Keratinocyte (primary cell): ENCODE measurements around the gene TRPM1. TPM values are rescaled to one million over a fixed set of nuclear protein-coding genes. Genes with fewer than 3 reads are reported as not detected.
A peak's percentile ranks its signal among the peaks of the same experiment; 100 is the strongest.

Source experiments
- DNase-seq: peaks from one replicate; pipeline ENCODE4 v3.0.0-alpha.2; 2011; ENCODE audit warnings: low read depth, missing footprints, low spot score
- FAIRE-seq: peaks from 2 replicates; lab custom pipeline; 2011; peaks lifted over from hg19 to GRCh38; lab: Jason Lieb, UNC
- H2AFZ ChIP-seq: 2 replicates; pipeline ENCODE4 v1.6.0; 2012; ENCODE audit warnings: low read length, control low read depth, inconsistent platforms; ENCODE audit not compliant: control insufficient read depth
- H3K27ac ChIP-seq: 2 replicates; pipeline ENCODE4 v1.5.1; 2011; ENCODE audit warnings: low read length; ENCODE audit not compliant: control insufficient read depth, insufficient read depth
- H3K27me3 ChIP-seq: 3 replicates; pipeline ENCODE4 v1.6.0; 2011; ENCODE audit warnings: low read length; ENCODE audit not compliant: control insufficient read depth, insufficient read depth; ENCODE audit errors: extremely low read depth
- H3K36me3 ChIP-seq, 2 experiments: 2 replicates in 1 of 2; 3 replicates in 1 of 2; pipeline ENCODE4 v1.5.1; 2011; ENCODE audit warnings: low read length in 2 of 2, mild to moderate bottlenecking in 1 of 2; ENCODE audit not compliant: control insufficient read depth in 2 of 2, insufficient read depth in 2 of 2; ENCODE audit errors: extremely low read depth in 1 of 2
- H3K4me1 ChIP-seq: 3 replicates; pipeline ENCODE4 v1.5.1; 2011; ENCODE audit warnings: low read length; ENCODE audit not compliant: control insufficient read depth, insufficient read depth; ENCODE audit errors: extremely low read depth
- H3K4me2 ChIP-seq: 3 replicates; pipeline ENCODE4 v1.6.0; 2011; ENCODE audit warnings: low read depth, low read length; ENCODE audit not compliant: control insufficient read depth, insufficient read depth; ENCODE audit errors: extremely low read depth
- H3K4me3 ChIP-seq, 3 experiments: fragments of 200-600 bp in 1 of 3; sonication (generic) in 1 of 3; 2 replicates in 2 of 3; 3 replicates in 1 of 3; pipeline ENCODE4 v1.5.1; 2011 to 2016; ENCODE audit warnings: low read length in 3 of 3, mild to moderate bottlenecking in 3 of 3, control low read depth in 2 of 3, inconsistent platforms in 1 of 3, low read depth in 1 of 3, mixed read lengths in 1 of 3, mixed run types in 1 of 3, moderate library complexity in 1 of 3; ENCODE audit not compliant: control insufficient read depth in 2 of 3, insufficient read depth in 2 of 3; ENCODE audit errors: extremely low read depth in 1 of 3
- H3K79me2 ChIP-seq: 2 replicates; pipeline ENCODE4 v1.6.0; 2012; ENCODE audit warnings: low read length; ENCODE audit not compliant: control insufficient read depth, insufficient read depth
- H3K9ac ChIP-seq: 3 replicates; pipeline ENCODE4 v1.6.0; 2011; ENCODE audit warnings: low read length; ENCODE audit not compliant: control insufficient read depth, insufficient read depth; ENCODE audit errors: extremely low read depth
- H3K9me1 ChIP-seq: 3 replicates; pipeline ENCODE4 v1.6.0; 2011; ENCODE audit warnings: low read length; ENCODE audit not compliant: control insufficient read depth, insufficient read depth; ENCODE audit errors: extremely low read depth
- H3K9me3 ChIP-seq: 2 replicates; pipeline ENCODE4 v1.5.1; 2012; ENCODE audit warnings: low read depth, low read length; ENCODE audit not compliant: control insufficient read depth
- H4K20me1 ChIP-seq: 3 replicates; pipeline ENCODE4 v1.6.0; 2011; ENCODE audit warnings: low read length; ENCODE audit not compliant: control insufficient read depth, insufficient read depth; ENCODE audit errors: extremely low read depth
- EZH2 ChIP-seq: IDR thresholded peaks from one replicate; pipeline ENCODE4 v1.6.1; 2012; ENCODE audit warnings: inconsistent platforms, mild to moderate bottlenecking, low read length, moderate library complexity
- dilution Hi-C: fragments of 300-500 bp; cut with MboI; formaldehyde crosslinking; loops from one replicate; pipeline ENCODE4 v1.7.0; 2020; ENCODE audit warnings: low sequenced_read_pairs; ENCODE audit not compliant: extremely low pct_ligation_motif_present
- polyA plus RNA-seq, 5 experiments: library from polyadenylated mRNA; depleted of rRNA in 3 of 5; stranded (reverse) in 3 of 5; stranded (forward) in 1 of 5; unstranded in 1 of 5; fragments of >200 nt; gene quantifications; 1 replicate in 1 of 5; 2 replicates in 3 of 5; 3 replicates in 1 of 5; pipeline versions ENCODE4 v1.2.1 to v1.2.3, GENCODE V29; 2011 to 2012; ENCODE audit warnings: missing spikeins in 2 of 5, low read depth in 1 of 5, low replicate concordance in 1 of 5
- TF ChIP-seq, protein P1 (sequence below), 3 experiments: IDR thresholded peaks in 1 of 3; conservative IDR thresholded peaks in 1 of 3; optimal IDR thresholded peaks in 1 of 3; 2 replicates in 2 of 3; 3 replicates in 1 of 3; pipeline versions ENCODE3 to v1.5.1; 2011; ENCODE audit warnings: low read length in 3 of 3, mild to moderate bottlenecking in 3 of 3, moderate library complexity in 2 of 3, control low read depth in 1 of 3, inconsistent platforms in 1 of 3; ENCODE audit not compliant: insufficient read depth in 2 of 3; ENCODE audit errors: extremely low read depth in 1 of 3

TRPM1 gene
- polyA plus RNA-seq, 1 donor (not counting 4 experiments of a cell fraction or from before 2014, with no cell fraction given): 0.17 TPM

GRCh38 chr15:30962079-30962478 is 139.4 kb downstream of the TRPM1 start:
- Histone ChIP-seq H3K9ac (no peak overlapping the region), H3K9me1 (no peaks in the 10 kb centered on the region), H3K4me2 (peak overlapping the region; percentile 10), H3K27me3 (no peaks in the 10 kb centered on the region), H3K4me1 (peaks cover 14% of the 10 kb centered on the region), H3K36me3 (peaks cover 11 to 36% of the 10 kb centered on the region in 2 experiments), H4K20me1 (no peaks in the 10 kb centered on the region), H3K4me3 (no peak overlapping the region), H2AFZ (no peak overlapping the region), H3K9me3 (no peaks in the 10 kb centered on the region), H3K27ac (no peak overlapping the region), H3K79me2 (no peaks in the 10 kb centered on the region)
- peak; percentile 85 for FAIRE-seq
- peak; percentile 48 for DNase-seq
- dilution Hi-C loops: no loop called here
- TF ChIP-seq EZH2: no peak
- TF ChIP-seq, protein P1, sequence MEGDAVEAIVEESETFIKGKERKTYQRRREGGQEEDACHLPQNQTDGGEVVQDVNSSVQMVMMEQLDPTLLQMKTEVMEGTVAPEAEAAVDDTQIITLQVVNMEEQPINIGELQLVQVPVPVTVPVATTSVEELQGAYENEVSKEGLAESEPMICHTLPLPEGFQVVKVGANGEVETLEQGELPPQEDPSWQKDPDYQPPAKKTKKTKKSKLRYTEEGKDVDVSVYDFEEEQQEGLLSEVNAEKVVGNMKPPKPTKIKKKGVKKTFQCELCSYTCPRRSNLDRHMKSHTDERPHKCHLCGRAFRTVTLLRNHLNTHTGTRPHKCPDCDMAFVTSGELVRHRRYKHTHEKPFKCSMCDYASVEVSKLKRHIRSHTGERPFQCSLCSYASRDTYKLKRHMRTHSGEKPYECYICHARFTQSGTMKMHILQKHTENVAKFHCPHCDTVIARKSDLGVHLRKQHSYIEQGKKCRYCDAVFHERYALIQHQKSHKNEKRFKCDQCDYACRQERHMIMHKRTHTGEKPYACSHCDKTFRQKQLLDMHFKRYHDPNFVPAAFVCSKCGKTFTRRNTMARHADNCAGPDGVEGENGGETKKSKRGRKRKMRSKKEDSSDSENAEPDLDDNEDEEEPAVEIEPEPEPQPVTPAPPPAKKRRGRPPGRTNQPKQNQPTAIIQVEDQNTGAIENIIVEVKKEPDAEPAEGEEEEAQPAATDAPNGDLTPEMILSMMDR (optimal IDR thresholded peaks at IDR 0.05 in 1 of 3, IDR thresholded peaks at IDR 0.05 in 1 of 3, conservative IDR thresholded peaks at IDR 0.05 in 1 of 3; ENCODE audit: extremely low read depth in 1 of 3, insufficient read depth in 2 of 3, low read length in 3 of 3): no peak

- Histone ChIP-seq H3K9ac (no peak overlapping the region), H3K27ac (no peak overlapping the region), H2AFZ (no peak overlapping the region), H3K9me3 (no peaks in the 10 kb centered on the region), H3K4me2 (no peak overlapping the region), H3K4me1 (peaks cover 28% of the 10 kb centered on the region), H3K79me2 (no peaks in the 10 kb centered on the region), H3K9me1 (no peaks in the 10 kb centered on the region), H4K20me1 (no peaks in the 10 kb centered on the region), H3K36me3 (peaks cover 11 to 36% of the 10 kb centered on the region in 2 experiments), H3K4me3 (no peak overlapping the region), H3K27me3 (no peaks in the 10 kb centered on the region)
- no peak for TF ChIP-seq EZH2
- TF ChIP-seq, protein P1 (optimal IDR thresholded peaks at IDR 0.05 in 1 of 3, IDR thresholded peaks at IDR 0.05 in 1 of 3, conservative IDR thresholded peaks at IDR 0.05 in 1 of 3; ENCODE audit: extremely low read depth in 1 of 3, insufficient read depth in 2 of 3, low read length in 3 of 3): no peak
- no peak for DNase-seq
- dilution Hi-C loops: no loop called here
- FAIRE-seq: no peak
Measured at GRCh38 chr15:30958219-30958618, 143.3 kb downstream of the TRPM1 start.
